ENCODE results near the gene TGFBR3. TPM values are rescaled to one million over a fixed set of nuclear protein-coding genes. Genes with fewer than 3 reads are reported as not detected.

The TGFBR3 gene
- total and polyA plus RNA-seq, 2 of the 8 experiments (the other 6 are each of a cell fraction or from before 2014, with no cell fraction given) = 2.0 to 6.1 TPM

GRCh38 chr1:91870322-91870721 lies 15.6 kb downstream of the TGFBR3 start (continued):
- TF ChIP-seq CTBP2 (IDR thresholded peaks at IDR 0.05; ENCODE audit: borderline replicate concordance, insufficient read depth, insufficient read length, low read length) (no peak), TAF7 (optimal IDR thresholded peaks at IDR 0.05; ENCODE audit: borderline replicate concordance, low read depth, low read length) (no peak), MAFK (IDR thresholded peaks at IDR 0.05; ENCODE audit: low read depth, low read length) (no peak)

All from H1 (cell line).